ENCODE results near the gene SIN3A. TPM values are rescaled to one million over a fixed set of nuclear protein-coding genes. Genes with fewer than 3 reads are reported as not detected.
"Not testable (repeated sequence)": the region's sequence is repeated elsewhere in the genome, so short reads cannot be mapped to it uniquely, and the experiment has no call there.

Gene SIN3A
- total and polyA plus RNA-seq, 2 donors (not counting 1 experiment from before 2014, with no cell fraction given) = 23.0 to 27.2 TPM

DNA sequence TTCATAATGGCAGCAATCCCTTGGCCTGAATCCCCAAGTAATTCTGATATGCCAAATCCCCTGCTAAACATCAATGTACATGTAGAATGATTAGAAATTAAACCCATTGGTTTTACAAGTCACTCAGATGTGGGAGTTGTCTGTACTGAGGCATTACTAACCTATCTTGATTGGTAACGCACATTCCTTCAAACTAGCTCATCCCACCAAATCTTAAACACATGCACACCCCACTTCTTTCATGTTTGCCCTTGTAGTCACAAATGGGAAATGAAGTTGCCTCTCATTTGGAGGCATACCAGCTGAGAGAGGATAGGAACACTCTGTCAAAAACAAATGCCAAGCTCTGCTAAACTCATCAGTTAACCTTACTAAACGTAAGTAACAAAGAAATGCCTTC is 54.0 kb downstream of the SIN3A start:
- no peaks in the 10 kb centered on the region for H3K27me3 ChIP-seq (ENCODE audit: control insufficient read depth, insufficient read depth, low read length)
- DNase-seq (ENCODE audit: low read depth in 2 of 2) = peak in 1 of 2 donors; percentile 55
- no peaks in the 10 kb centered on the region for H3K4me1 ChIP-seq (ENCODE audit: control insufficient read depth, extremely low read depth, insufficient read depth, low read length)
- no peak overlapping the region for H3K27ac ChIP-seq (ENCODE audit: insufficient read depth, low read length)
- H3K9me3 ChIP-seq (ENCODE audit: control insufficient read depth, insufficient read depth, low read depth, low read length) = no peaks in the 10 kb centered on the region
- no peak overlapping the region for H3K4me2 ChIP-seq (ENCODE audit: extremely low read depth, insufficient read depth, low read length)
- H3K9ac ChIP-seq (ENCODE audit: insufficient read depth, low read length) = no peak overlapping the region
- peaks cover 2% of the 10 kb centered on the region for H3K36me3 ChIP-seq (ENCODE audit: control insufficient read depth, insufficient read depth, low read length)
- no peak overlapping the region for H2AFZ ChIP-seq (ENCODE audit: low read length)
- H4K20me1 ChIP-seq (ENCODE audit: control insufficient read depth, extremely low read depth, insufficient read depth, low read length) = no peaks in the 10 kb centered on the region
- no peak overlapping the region for H3K4me3 ChIP-seq (replicated peaks in 1 of 4; ENCODE audit: control extremely low read depth in 1 of 4, insufficient read depth in 1 of 4, low read depth in 3 of 4, low read length in 4 of 4)
- H3K79me2 ChIP-seq (ENCODE audit: control insufficient read depth, insufficient read depth, low read length) = no peaks in the 10 kb centered on the region
- TF ChIP-seq, protein P1, sequence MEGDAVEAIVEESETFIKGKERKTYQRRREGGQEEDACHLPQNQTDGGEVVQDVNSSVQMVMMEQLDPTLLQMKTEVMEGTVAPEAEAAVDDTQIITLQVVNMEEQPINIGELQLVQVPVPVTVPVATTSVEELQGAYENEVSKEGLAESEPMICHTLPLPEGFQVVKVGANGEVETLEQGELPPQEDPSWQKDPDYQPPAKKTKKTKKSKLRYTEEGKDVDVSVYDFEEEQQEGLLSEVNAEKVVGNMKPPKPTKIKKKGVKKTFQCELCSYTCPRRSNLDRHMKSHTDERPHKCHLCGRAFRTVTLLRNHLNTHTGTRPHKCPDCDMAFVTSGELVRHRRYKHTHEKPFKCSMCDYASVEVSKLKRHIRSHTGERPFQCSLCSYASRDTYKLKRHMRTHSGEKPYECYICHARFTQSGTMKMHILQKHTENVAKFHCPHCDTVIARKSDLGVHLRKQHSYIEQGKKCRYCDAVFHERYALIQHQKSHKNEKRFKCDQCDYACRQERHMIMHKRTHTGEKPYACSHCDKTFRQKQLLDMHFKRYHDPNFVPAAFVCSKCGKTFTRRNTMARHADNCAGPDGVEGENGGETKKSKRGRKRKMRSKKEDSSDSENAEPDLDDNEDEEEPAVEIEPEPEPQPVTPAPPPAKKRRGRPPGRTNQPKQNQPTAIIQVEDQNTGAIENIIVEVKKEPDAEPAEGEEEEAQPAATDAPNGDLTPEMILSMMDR (conservative IDR thresholded peaks at IDR 0.05 in 1 of 2, IDR thresholded peaks at IDR 0.05 in 1 of 2; ENCODE audit: low read depth in 1 of 2, low read length in 2 of 2) = no peak

DNA sequence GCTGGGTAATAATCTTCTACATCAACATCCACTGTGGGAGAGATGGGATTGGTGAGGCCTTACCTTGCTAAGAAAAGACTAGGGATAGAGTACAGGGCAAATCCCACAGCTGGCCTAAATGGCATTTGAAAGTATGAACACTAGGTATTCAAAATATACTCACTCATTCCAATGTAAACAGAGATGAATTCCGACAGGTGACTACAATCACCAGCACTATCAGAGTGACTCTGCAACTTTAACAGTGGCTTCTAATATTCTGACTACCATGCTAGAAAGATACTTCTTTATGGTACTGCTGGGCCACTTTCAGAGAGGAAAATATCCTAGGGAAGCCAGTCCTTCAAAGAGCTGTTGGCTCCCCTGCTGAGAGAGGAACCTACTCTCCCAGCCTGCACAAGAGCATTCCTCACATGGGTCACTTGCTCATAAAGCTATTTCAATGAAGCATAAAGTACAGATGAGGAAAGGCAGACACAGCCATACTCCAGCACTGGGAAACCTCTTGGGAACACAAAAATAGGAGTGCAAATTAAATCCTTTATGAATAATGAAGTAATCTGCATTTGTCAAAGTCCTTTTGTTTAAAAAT is 61.6 kb downstream of the SIN3A start:
- TF ChIP-seq, protein P1 (conservative IDR thresholded peaks at IDR 0.05 in 1 of 2, IDR thresholded peaks at IDR 0.05 in 1 of 2; ENCODE audit: low read depth in 1 of 2, low read length in 2 of 2) = no peak
- no peak for TF ChIP-seq EZH2 (IDR thresholded peaks at IDR 0.05; ENCODE audit: low read length, missing control alignments)
- H3K4me2 ChIP-seq (ENCODE audit: extremely low read depth, insufficient read depth, low read length) = no peak overlapping the region
- no peak overlapping the region for H3K9ac ChIP-seq (ENCODE audit: insufficient read depth, low read length)
- peaks cover 11% of the 10 kb centered on the region for H3K36me3 ChIP-seq (ENCODE audit: control insufficient read depth, insufficient read depth, low read length)
- no peaks in the 10 kb centered on the region for H4K20me1 ChIP-seq (ENCODE audit: control insufficient read depth, extremely low read depth, insufficient read depth, low read length)
- no peaks in the 10 kb centered on the region for H3K79me2 ChIP-seq (ENCODE audit: control insufficient read depth, insufficient read depth, low read length)
- peak in 1 of 2 donors; percentile 2 for DNase-seq (ENCODE audit: low read depth in 2 of 2)
- H3K4me3 ChIP-seq (replicated peaks in 1 of 4; ENCODE audit: control extremely low read depth in 1 of 4, insufficient read depth in 1 of 4, low read depth in 3 of 4, low read length in 4 of 4) = no peak overlapping the region
- H3K4me1 ChIP-seq (ENCODE audit: control insufficient read depth, extremely low read depth, insufficient read depth, low read length) = no peaks in the 10 kb centered on the region
- H2AFZ ChIP-seq (ENCODE audit: low read length) = no peak overlapping the region
- no peaks in the 10 kb centered on the region for H3K9me3 ChIP-seq (ENCODE audit: control insufficient read depth, insufficient read depth, low read depth, low read length)
- H3K27ac ChIP-seq (ENCODE audit: insufficient read depth, low read length) = no peak overlapping the region
- H3K27me3 ChIP-seq (ENCODE audit: control insufficient read depth, insufficient read depth, low read length) = no peaks in the 10 kb centered on the region

DNA sequence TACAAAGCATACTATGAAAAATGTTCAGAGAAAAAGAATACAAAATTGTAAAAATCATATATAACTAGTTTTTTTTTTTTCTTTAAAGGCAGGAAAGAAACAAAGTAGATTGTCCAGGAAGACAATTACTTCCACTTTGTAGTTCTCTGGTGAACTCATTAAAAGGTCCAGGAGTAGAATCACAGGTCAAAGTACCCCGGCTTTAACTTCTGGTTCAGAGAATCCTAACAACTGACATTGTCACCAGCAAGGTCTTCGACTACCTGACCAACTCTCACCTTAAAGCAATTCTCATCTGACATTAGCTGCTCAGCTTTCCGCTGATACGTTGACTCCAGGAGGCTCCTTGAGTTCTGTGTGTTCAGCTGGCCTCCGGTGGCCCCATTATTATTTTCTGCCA is 67.5 kb downstream of the SIN3A start:
- not testable (repeated sequence) for H3K9me3 ChIP-seq (ENCODE audit: control insufficient read depth, insufficient read depth, low read depth, low read length); H3K27me3 ChIP-seq (ENCODE audit: control insufficient read depth, insufficient read depth, low read length); H3K4me3 ChIP-seq (replicated peaks in 1 of 4; ENCODE audit: control extremely low read depth in 1 of 4, insufficient read depth in 1 of 4, low read depth in 3 of 4, low read length in 4 of 4); H3K4me1 ChIP-seq (ENCODE audit: control insufficient read depth, extremely low read depth, insufficient read depth, low read length); DNase-seq (ENCODE audit: low read depth in 2 of 2); H4K20me1 ChIP-seq (ENCODE audit: control insufficient read depth, extremely low read depth, insufficient read depth, low read length); H3K9ac ChIP-seq (ENCODE audit: insufficient read depth, low read length); H3K4me2 ChIP-seq (ENCODE audit: extremely low read depth, insufficient read depth, low read length); H3K27ac ChIP-seq (ENCODE audit: insufficient read depth, low read length); H2AFZ ChIP-seq (ENCODE audit: low read length); H3K79me2 ChIP-seq (ENCODE audit: control insufficient read depth, insufficient read depth, low read length); H3K36me3 ChIP-seq (ENCODE audit: control insufficient read depth, insufficient read depth, low read length)
